GM18870 (cell line): ENCODE data around the gene LRMDA.

Experiments
- ATAC-seq: cut with Tn5 transposase; IDR thresholded peaks from one replicate; pipeline ENCODE4 v1.9.1; 2021; ENCODE audit warnings: moderate library complexity; ENCODE audit not compliant: unreplicated experiment

The LRMDA gene

GRCh38 chr10:76428551-76429367 is 997.3 kb downstream of the LRMDA start:
- ATAC-seq, result no peak

GRCh38 chr10:76429368-76430060 is 998.1 kb downstream of the LRMDA start:
- ATAC-seq, result no peak

GRCh38 chr10:76430061-76430645 is 998.7 kb downstream of the LRMDA start:
- ATAC-seq, result no peak

DNA sequence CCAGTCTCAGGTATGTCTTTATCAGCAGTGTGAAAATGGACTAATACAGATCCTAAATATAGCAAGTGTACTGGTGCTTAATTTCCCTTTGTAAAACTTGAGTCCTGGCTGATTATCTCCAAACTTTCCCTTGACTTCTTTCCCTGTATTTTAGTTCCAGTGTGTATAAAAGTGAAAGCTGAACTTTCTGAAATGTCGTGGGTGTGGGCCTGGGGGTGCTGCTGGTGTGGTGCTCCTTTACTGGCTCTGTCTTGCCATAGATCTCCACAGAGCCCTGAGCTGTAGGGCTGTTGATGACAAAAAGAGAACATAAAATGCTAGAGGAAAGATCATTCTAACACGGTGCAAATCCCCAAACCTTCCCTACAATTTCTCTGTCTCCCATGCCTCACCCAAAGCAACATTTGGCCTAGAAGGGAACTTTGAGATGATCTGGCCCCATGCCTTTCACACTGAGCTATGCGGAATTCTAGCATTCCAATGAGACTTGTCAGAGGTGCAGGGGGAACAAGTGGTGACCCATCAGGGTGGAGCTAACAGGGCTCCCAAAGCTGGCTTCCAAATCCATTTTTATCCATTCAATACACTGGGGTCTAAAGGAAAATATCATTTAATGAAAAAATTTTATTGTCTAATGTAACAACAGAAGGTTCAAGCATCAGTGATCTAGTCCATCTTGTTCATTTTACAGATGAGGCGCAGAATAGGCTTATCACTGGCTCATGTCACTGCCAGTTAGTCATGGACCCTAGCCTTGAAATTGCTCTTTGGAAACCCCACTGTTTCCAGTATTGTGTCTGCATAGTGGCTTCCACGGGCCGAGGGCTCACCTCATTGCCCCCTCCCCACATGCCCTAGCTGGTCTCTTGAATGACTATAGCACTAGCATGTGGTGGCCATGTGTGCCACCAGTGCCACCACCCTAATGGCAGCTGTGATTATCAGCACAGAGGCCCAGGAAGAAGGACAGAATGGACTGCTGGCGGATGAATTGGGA is 1000.9 kb downstream of the LRMDA start:
- ATAC-seq, result no peak

DNA sequence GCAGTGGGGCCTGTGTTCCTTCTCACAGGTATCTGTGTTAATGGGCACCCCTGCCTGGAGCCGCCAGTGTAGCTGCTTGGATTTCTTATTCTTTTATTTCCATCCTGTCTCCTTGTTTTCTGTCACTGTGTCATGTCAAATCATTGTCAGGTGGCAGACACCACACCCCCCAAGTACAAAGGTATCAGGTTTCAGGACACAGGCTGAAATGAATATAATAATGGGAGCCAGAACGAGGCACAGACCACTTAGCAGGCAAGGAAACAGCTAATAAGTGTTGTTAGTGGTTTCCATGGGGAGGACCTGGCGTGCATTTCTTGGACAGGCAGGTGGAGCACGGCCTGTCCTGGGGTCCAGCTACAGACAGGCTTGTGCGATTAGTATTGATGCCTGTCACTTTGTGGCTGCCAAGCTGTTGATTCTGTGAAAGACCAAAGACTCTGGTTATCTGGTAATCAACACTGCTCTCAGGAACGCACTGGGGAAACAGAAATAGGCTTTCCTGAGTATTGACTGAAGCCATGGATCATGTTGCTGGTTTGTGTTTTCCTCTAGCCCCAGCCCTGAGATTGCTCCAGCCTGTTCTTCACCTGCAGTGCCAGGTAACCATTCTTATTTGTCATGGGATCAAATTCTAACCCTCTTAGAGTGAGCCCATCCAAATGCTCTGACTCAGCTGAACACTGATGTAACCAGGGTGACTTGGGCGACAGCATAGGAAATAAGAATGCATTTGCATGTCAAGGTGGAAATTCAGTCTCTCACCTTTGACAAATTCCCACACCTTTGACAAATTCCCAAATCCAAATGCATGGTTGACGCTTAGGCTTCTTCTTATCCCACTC is 1002.0 kb downstream of the LRMDA start:
- no peak for ATAC-seq

DNA sequence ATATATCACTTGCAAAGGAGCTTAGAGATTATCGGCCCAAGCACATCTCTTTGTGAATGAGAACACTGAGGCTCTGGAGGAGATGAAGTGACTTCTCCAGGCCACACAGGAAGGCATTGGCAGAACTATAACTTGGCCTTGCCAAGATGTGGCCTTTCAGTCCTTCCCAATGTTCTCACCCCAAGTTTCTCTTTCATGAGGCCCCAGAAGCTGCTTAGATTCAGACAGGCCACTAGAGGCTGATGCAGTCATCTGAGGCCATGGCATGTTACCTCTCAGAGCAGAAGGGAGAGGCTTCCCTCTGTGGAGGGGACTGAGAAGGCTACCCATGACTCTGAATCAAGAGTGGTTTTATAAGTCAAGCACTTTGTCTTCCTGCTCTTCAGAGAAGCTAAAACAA is 1003.7 kb downstream of the LRMDA start:
- ATAC-seq, result no peak

DNA sequence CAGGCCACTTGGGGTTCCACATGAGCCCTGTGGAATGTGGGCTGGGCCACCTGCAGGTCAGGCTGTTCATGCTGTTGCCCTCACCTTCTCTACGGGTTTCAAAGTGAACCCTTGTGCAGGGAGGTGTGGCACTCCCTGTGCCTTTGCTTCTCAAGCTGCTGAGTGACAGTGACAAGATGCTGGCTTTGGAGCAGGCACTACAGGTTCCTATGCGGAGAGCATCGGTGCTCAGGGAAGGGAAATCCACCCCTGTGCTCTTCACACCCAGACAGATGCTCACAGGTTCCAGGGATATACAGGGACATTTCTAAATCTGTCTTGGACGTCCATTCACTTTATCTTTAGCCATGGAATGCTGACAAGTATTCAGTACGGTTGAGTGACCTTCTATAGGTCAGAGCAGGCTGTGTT is 1005.0 kb downstream of the LRMDA start:
- ATAC-seq, result no peak

GRCh38 chr10:76436981-76437380 is 1005.6 kb downstream of the LRMDA start:
- no peak for ATAC-seq

- no peak for ATAC-seq
Measured at GRCh38 chr10:76440426-76440825, 1009.0 kb downstream of the LRMDA start.

- no peak for ATAC-seq
Measured at GRCh38 chr10:76442113-76442512, 1010.7 kb downstream of the LRMDA start.

GRCh38 chr10:76444034-76444800 is 1012.8 kb downstream of the LRMDA start:
- ATAC-seq, result no peak

GRCh38 chr10:76447578-76447977 is 1016.2 kb downstream of the LRMDA start:
- ATAC-seq, result no peak

GRCh38 chr10:76451911-76452310 is 1020.5 kb downstream of the LRMDA start:
- no peak for ATAC-seq

GRCh38 chr10:76453332-76453731 is 1021.9 kb downstream of the LRMDA start:
- ATAC-seq, result no peak

- ATAC-seq, result no peak
Measured at GRCh38 chr10:76453997-76454396, 1022.6 kb downstream of the LRMDA start.

- ATAC-seq, result no peak
Measured at GRCh38 chr10:76454506-76455140, 1023.2 kb downstream of the LRMDA start.

DNA sequence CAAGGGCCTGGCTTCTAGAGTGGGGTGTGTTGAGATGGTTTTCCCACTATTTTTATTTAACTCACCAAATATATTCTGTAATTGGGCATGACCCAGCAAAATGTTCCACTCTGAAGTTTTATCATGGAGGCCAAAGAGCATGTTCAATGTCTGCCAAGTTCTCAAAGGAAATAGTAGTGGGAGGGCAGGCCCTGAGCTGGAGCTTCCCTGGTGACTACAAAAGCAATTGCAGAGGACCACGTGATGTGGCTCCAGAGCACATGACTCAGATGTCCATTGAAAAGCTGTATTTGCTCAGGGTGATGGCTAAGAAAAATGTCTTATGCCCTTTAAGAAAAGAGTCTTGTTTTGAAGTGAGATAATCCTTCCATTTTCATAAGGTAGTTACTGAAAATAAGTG is 1024.8 kb downstream of the LRMDA start:
- ATAC-seq, result no peak

GRCh38 chr10:76459016-76459730 is 1027.7 kb downstream of the LRMDA start:
- no peak for ATAC-seq
